GM19043 (cell line): ENCODE results near the gene SEC24D.
"Not testable (repeated sequence)": the region's sequence is repeated elsewhere in the genome, so short reads cannot be mapped to it uniquely, and the experiment has no call there.

Experiments
- ATAC-seq: cut with Tn5 transposase; IDR thresholded peaks from one replicate; pipeline ENCODE4 v1.9.1; 2021; ENCODE audit warnings: low read depth; ENCODE audit not compliant: unreplicated experiment

SEC24D gene

GRCh38 chr4:118835571-118836300, at the start of gene SEC24D:
TSS of gene SEC24D (minus strand) at chr4:118836126. CDS start at chr4:118833696, 2,430 bp downstream.
- peak; percentile 59 for ATAC-seq

- no peak for ATAC-seq
Measured at GRCh38 chr4:118884716-118885115, 48.8 kb upstream of the SEC24D start.

- ATAC-seq = no peak
Measured at GRCh38 chr4:118883861-118884260, 47.9 kb upstream of the SEC24D start.

GRCh38 chr4:118881512-118882146, 45.7 kb upstream of the SEC24D start:
- ATAC-seq = no peak

- ATAC-seq = no peak
Measured at GRCh38 chr4:118879409-118879808, 43.5 kb upstream of the SEC24D start.

GRCh38 chr4:118878507-118878906, 42.6 kb upstream of the SEC24D start:
- ATAC-seq = not testable (repeated sequence)

- ATAC-seq = no peak
Measured at GRCh38 chr4:118877797-118878196, 41.9 kb upstream of the SEC24D start.

GRCh38 chr4:118872181-118872580, 36.3 kb upstream of the SEC24D start:
- ATAC-seq = no peak

- no peak for ATAC-seq
Measured at GRCh38 chr4:118869808-118870342, 33.9 kb upstream of the SEC24D start.

GRCh38 chr4:118867311-118868067, 31.6 kb upstream of the SEC24D start:
- ATAC-seq = no peak

- ATAC-seq = no peak
Measured at GRCh38 chr4:118866442-118866841, 30.5 kb upstream of the SEC24D start.

GRCh38 chr4:118865091-118865708, 29.3 kb upstream of the SEC24D start:
- ATAC-seq = peak; percentile 87

GRCh38 chr4:118858779-118859178, 22.9 kb upstream of the SEC24D start:
- no peak for ATAC-seq

- no peak for ATAC-seq
Measured at GRCh38 chr4:118857760-118858159, 21.8 kb upstream of the SEC24D start.

GRCh38 chr4:118850488-118851173, 14.7 kb upstream of the SEC24D start:
- peak; percentile 88 for ATAC-seq

GRCh38 chr4:118849867-118850487, 14.1 kb upstream of the SEC24D start:
- peak; percentile 15 for ATAC-seq

GRCh38 chr4:118848901-118849300, 13.0 kb upstream of the SEC24D start:
- ATAC-seq = no peak

GRCh38 chr4:118848242-118848641, 12.3 kb upstream of the SEC24D start:
- no peak for ATAC-seq

- no peak for ATAC-seq
Measured at GRCh38 chr4:118846979-118847378, 11.1 kb upstream of the SEC24D start.
